ENCODE results near the gene TMEM244. TPM values are rescaled to one million over a fixed set of nuclear protein-coding genes. Genes with fewer than 3 reads are reported as not detected.

Gene TMEM244
- total and polyA plus RNA-seq, 2 of the 4 experiments (the other 2 are of a cell fraction) = 0.21 to 0.36 TPM

- H4K8ac ChIP-seq (ENCODE audit: low read depth in 2 of 2, low read length in 2 of 2) = peak overlapping the region in 1 of 2 experiments; percentile 4; a peak in 1 of 4 replicates
- H2BK120ac ChIP-seq (ENCODE audit: low read depth, low read length) = peak overlapping the region; percentile 38
- H3K23ac ChIP-seq (ENCODE audit: low read depth, low read length) = no peak overlapping the region
- no peak overlapping the region for H3K4me3 ChIP-seq (ENCODE audit: insufficient read depth, low read depth, low read length)
- H3K27ac ChIP-seq (ENCODE audit: insufficient read depth, low read length) = no peak overlapping the region
- H3K9me3 ChIP-seq (ENCODE audit: control insufficient read depth, insufficient read depth, low read length) = no peaks in the 10 kb centered on the region
- WGBS, 2 experiments (ENCODE audit: extremely low coverage in 2 of 2, insufficient read length in 1 of 2) = no CpG with 5 or more reads among the region's 2 CpGs
- ChIA-PET POLR2A (ENCODE audit: unreplicated experiment) (no interaction called here), CTCF (interaction anchor here (0.8 to 2.1 kb wide), 3 partner anchors 91 to 131 kb away, joined by 3 to 7 read pairs (median 3); no protein-coding TSS in a partner anchor)
- H2AFZ ChIP-seq (replicated peaks; ENCODE audit: low read length, poor library complexity) = peak overlapping the region; percentile 71
- peaks cover 3% of the 10 kb centered on the region for H3K4me1 ChIP-seq (ENCODE audit: control insufficient read depth, insufficient read depth, low read length)
- intact Hi-C loops (cut with micrococcal nuclease) (loop anchor here (10.0 kb wide), 1 partner anchor 295 kb away; no protein-coding TSS in a partner anchor), dilution Hi-C loops (cut with HindIII; ENCODE audit: low sequenced_read_pairs, unreplicated experiment) (no loop called here), in situ Hi-C loops (cut with MboI; ENCODE audit: low sequenced_read_pairs) (no loop called here)
- no peaks in the 10 kb centered on the region for H4K20me1 ChIP-seq (ENCODE audit: insufficient read depth, low read length)
- H3K79me1 ChIP-seq (ENCODE audit: low read depth in 1 of 2, low read length in 2 of 2) = no peaks in the 10 kb centered on the region
- H2BK20ac ChIP-seq (ENCODE audit: low read depth, low read length) = peak overlapping the region; percentile 30
- H2BK15ac ChIP-seq (ENCODE audit: low read depth, low read length) = peak overlapping the region; percentile 24; the same call in 2 of the 3 replicates
- no peaks in the 10 kb centered on the region for H3K27me3 ChIP-seq (ENCODE audit: control insufficient read depth, insufficient read depth, low read length)
- no peak overlapping the region for H3K9ac ChIP-seq (ENCODE audit: low read depth, low read length)
- no peak overlapping the region for H3K14ac ChIP-seq (replicated peaks; ENCODE audit: low read depth, low read length)
- H2AK9ac ChIP-seq (replicated peaks; ENCODE audit: low read depth, low read length, poor library complexity) = peak overlapping the region; percentile 6
- H4K5ac ChIP-seq (ENCODE audit: low read depth, low read length) = peak overlapping the region; percentile 27; the same call in 1 of the 2 replicates
- peak overlapping the region; percentile 40 for H2BK5ac ChIP-seq (ENCODE audit: low read depth, low read length, poor library complexity, severe bottlenecking)
- ATAC-seq (ENCODE audit: low read depth) (peak; percentile 42), DNase-seq (peak; percentile 78)
- no peak for TF ChIP-seq POLR2A (IDR thresholded peaks at IDR 0.05; ENCODE audit: low read depth, low read length)
- 0 out of 2 replicates have a peak, but pooled peaks have one; percentile 4 for TF ChIP-seq FOS (IDR thresholded peaks at IDR 0.05; ENCODE audit: low read depth, low read length)
- no TSS peak for BruUV-seq (replicated peaks)
- no peaks in the 10 kb centered on the region for H3K36me3 ChIP-seq (ENCODE audit: control insufficient read depth, insufficient read depth, low read length)
- peak overlapping the region; percentile 71; the same call in 1 of the 2 replicates for H3K4me2 ChIP-seq (ENCODE audit: low read depth, low read length)
- peaks cover 7% of the 10 kb centered on the region for H3K9me1 ChIP-seq (ENCODE audit: insufficient read depth, low read length)
- H2AK5ac ChIP-seq (ENCODE audit: low read depth, low read length) = peak overlapping the region; percentile 65; the same call in 1 of the 2 replicates
- peak overlapping the region; percentile 24 for H3K4ac ChIP-seq (ENCODE audit: low read depth, low read length)
- peak overlapping the region; percentile 25; the same call in 1 of the 2 replicates for H3K18ac ChIP-seq (ENCODE audit: low read depth, low read length)
- H3K56ac ChIP-seq (ENCODE audit: extremely low read depth, insufficient read depth, low read length) = no peak overlapping the region
- H4K91ac ChIP-seq (ENCODE audit: insufficient read depth, low read depth, low read length) = no peak overlapping the region
These were observed 29.0 kb upstream of the TMEM244 start for GRCh38 chr6:129890164-129890563.

Measured in IMR-90 (cell line).